ENCODE measurements around the gene CLASP2.
"Not testable (repeated sequence)": the region's sequence is repeated elsewhere in the genome, so short reads cannot be mapped to it uniquely, and the experiment has no call there.

CLASP2 gene

GRCh38 chr3:33447256-33447625 is 270.8 kb downstream of the CLASP2 start:
- DNase-seq = not testable (repeated sequence)

Data from suppressor macrophage treated with lipopolysaccharide for 4 hours (primary cell).